RWPE1 (cell line): ENCODE data around the gene ANKRD37.

Source experiments
- CTCF ChIA-PET: fragments of 350-600 bp; sonication (Branson Sonifier 250); formaldehyde crosslinking; extraction: SDS; loops from one replicate; lab custom pipeline; 2021; lab: Yijun Ruan, JAX
- POLR2A ChIA-PET: fragments of 400-600 bp; formaldehyde crosslinking; extraction: SDS; loops from one replicate; lab custom pipeline; 2020; ENCODE audit warnings: antibody characterized with exemption; ENCODE audit not compliant: low non-redundant PET; lab: Yijun Ruan, JAX
- DNase-seq: peaks from one replicate; pipeline ENCODE4 v3.0.0; 2012; ENCODE audit warnings: low spot score
- H3K27ac ChIP-seq: fragments of 450-650 bp; 2 replicates; pipeline ENCODE4 v1.5.1; 2017
- CTCF ChIP-seq: fragments of 450-650 bp; conservative IDR thresholded peaks from 2 replicates; pipeline ENCODE4 v1.5.1; 2017; ENCODE audit warnings: low read depth, mild to moderate bottlenecking

ANKRD37 gene

GRCh38 chr4:185395238-185395955 is 1.2 kb upstream of the ANKRD37 start, which contains the start of gene LRP2BP:
Gene LRP2BP (minus strand): TSS chr4:185395924. CDS start chr4:185378186, 17,738 bp downstream.
- TF ChIP-seq CTCF = no peak

GRCh38 chr4:185395956-185396723 is 501 bp upstream of the ANKRD37 start:
- H3K27ac ChIP-seq = peak overlapping the region; percentile 99
- POLR2A ChIA-PET = interaction anchor here (0.7 to 1.5 kb wide), 5 partner anchors 30 to 199 kb away, joined by 3 to 4 read pairs (median 3); partner anchors contain the start of genes SNX25 and UFSP2
- CTCF ChIA-PET = interaction anchor here (0.5 to 0.9 kb wide), 2 partner anchors 12 to 201 kb away, joined by 3 to 4 read pairs; no protein-coding TSS in a partner anchor
- TF ChIP-seq CTCF = no peak
- DNase-seq = peak; percentile 98

More at GRCh38 chr4:185395238-185395955, 1.2 kb upstream of the ANKRD37 start, which contains the start of gene LRP2BP:
- CTCF ChIA-PET = interaction anchor here (0.5 kb wide), 1 partner anchor 11 kb away, joined by 3 read pairs; no protein-coding TSS in a partner anchor
- POLR2A ChIA-PET = interaction anchor here (1.1 kb wide), 1 partner anchor 43 kb away, joined by 3 read pairs; no protein-coding TSS in a partner anchor
- peak within 1 kb of the TSS; percentile 99 for H3K27ac ChIP-seq
- DNase-seq = no peak

- H3K27ac ChIP-seq = no peak overlapping the region
- DNase-seq = no peak
- ChIA-PET CTCF (no interaction called here), POLR2A (no interaction called here)
- no peak for TF ChIP-seq CTCF
Observed at GRCh38 chr4:185398618-185399017, 2.0 kb downstream of the ANKRD37 start.

- ChIA-PET POLR2A (no interaction called here), CTCF (no interaction called here)
- no peak for DNase-seq
- no peak overlapping the region for H3K27ac ChIP-seq
- TF ChIP-seq CTCF = no peak
Observed at GRCh38 chr4:185399466-185399865, 2.8 kb downstream of the ANKRD37 start.

- no peak for DNase-seq
- no peak for TF ChIP-seq CTCF
- POLR2A ChIA-PET = no interaction called here
- CTCF ChIA-PET = interaction anchor here (0.7 kb wide), 1 partner anchor 194 kb away, joined by 6 read pairs; the partner anchor contains the start of gene SNX25
- H3K27ac ChIP-seq = no peak overlapping the region
Observed at GRCh38 chr4:185404031-185404430, 7.4 kb downstream of the ANKRD37 start.
